Calu3 (cell line): ENCODE measurements around the gene PRSS23. TPM values are rescaled to one million over a fixed set of nuclear protein-coding genes. Genes with fewer than 3 reads are reported as not detected.

ENCODE experiments used
- BruUV-seq: library from RNA; stranded (reverse); fragments of 400-500 nt; replicated peaks from 2 replicates; lab custom pipeline; 2021; lab: Mats Ljungman, UMichigan
- CTCF ChIA-PET: fragments of 300-600 bp; sonication (Branson Sonifier 250); formaldehyde crosslinking; loops from one replicate; lab custom pipeline; 2022; ENCODE audit warnings: antibody characterized with exemption; lab: Charles Lee
- DNase-seq: peaks from one replicate; pipeline ENCODE4 v3.0.0; 2022
- H3K27ac Mint-ChIP-seq: one replicate; pipeline ENCODE4 v1.8.0; 2022; ENCODE audit warnings: mixed read lengths; ENCODE audit not compliant: unreplicated experiment
- H3K27me3 Mint-ChIP-seq: one replicate; pipeline ENCODE4 v1.8.0; 2022; ENCODE audit warnings: mixed read lengths; ENCODE audit not compliant: unreplicated experiment
- H3K36me3 Mint-ChIP-seq: one replicate; pipeline ENCODE4 v1.8.0; 2022; ENCODE audit warnings: mild to moderate bottlenecking, moderate library complexity, mixed read lengths; ENCODE audit not compliant: insufficient read depth, unreplicated experiment
- H3K4me1 Mint-ChIP-seq: one replicate; pipeline ENCODE4 v1.8.0; 2022; ENCODE audit warnings: mild to moderate bottlenecking, low read depth, mixed read lengths; ENCODE audit not compliant: unreplicated experiment
- H3K4me3 Mint-ChIP-seq: one replicate; pipeline ENCODE4 v1.8.0; 2022; ENCODE audit warnings: mild to moderate bottlenecking, low read depth, moderate library complexity, mixed read lengths; ENCODE audit not compliant: unreplicated experiment
- H3K9me3 Mint-ChIP-seq: one replicate; pipeline ENCODE4 v1.8.0; 2022; ENCODE audit warnings: low read depth, mixed read lengths; ENCODE audit not compliant: unreplicated experiment
- intact Hi-C: fragments of 100-400 bp; cut with micrococcal nuclease; formaldehyde crosslinking; loops from one replicate; pipeline ENCODE4 v1.10.0; 2022; ENCODE audit not compliant: unreplicated experiment
- total RNA-seq: library from RNA; stranded (reverse); gene quantifications from 2 replicates; pipeline ENCODE4 v1.2.3, GENCODE V29; 2022
- TF ChIP-seq, protein P1 (sequence below): fragments of 200-600 bp; IDR thresholded peaks from one replicate; pipeline ENCODE4 v1.8.0; 2022; ENCODE audit warnings: antibody characterized with exemption; ENCODE audit not compliant: unreplicated experiment

Gene PRSS23
- total RNA-seq, 1 experiment from 2014 or later = 13.9 TPM

GRCh38 chr11:86793307-86793706 lies 7.0 kb upstream of the PRSS23 start:
- intact Hi-C loops = no loop called here
- TF ChIP-seq, protein P1, sequence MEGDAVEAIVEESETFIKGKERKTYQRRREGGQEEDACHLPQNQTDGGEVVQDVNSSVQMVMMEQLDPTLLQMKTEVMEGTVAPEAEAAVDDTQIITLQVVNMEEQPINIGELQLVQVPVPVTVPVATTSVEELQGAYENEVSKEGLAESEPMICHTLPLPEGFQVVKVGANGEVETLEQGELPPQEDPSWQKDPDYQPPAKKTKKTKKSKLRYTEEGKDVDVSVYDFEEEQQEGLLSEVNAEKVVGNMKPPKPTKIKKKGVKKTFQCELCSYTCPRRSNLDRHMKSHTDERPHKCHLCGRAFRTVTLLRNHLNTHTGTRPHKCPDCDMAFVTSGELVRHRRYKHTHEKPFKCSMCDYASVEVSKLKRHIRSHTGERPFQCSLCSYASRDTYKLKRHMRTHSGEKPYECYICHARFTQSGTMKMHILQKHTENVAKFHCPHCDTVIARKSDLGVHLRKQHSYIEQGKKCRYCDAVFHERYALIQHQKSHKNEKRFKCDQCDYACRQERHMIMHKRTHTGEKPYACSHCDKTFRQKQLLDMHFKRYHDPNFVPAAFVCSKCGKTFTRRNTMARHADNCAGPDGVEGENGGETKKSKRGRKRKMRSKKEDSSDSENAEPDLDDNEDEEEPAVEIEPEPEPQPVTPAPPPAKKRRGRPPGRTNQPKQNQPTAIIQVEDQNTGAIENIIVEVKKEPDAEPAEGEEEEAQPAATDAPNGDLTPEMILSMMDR = no peak
- Mint-ChIP-seq H3K36me3 (no peaks in the 10 kb centered on the region), H3K4me1 (peaks cover 5% of the 10 kb centered on the region), H3K27ac (no peak overlapping the region), H3K27me3 (no peaks in the 10 kb centered on the region), H3K4me3 (no peak overlapping the region), H3K9me3 (no peaks in the 10 kb centered on the region)
- DNase-seq = no peak
- BruUV-seq = no TSS peak
- CTCF ChIA-PET = no interaction called here

DNA sequence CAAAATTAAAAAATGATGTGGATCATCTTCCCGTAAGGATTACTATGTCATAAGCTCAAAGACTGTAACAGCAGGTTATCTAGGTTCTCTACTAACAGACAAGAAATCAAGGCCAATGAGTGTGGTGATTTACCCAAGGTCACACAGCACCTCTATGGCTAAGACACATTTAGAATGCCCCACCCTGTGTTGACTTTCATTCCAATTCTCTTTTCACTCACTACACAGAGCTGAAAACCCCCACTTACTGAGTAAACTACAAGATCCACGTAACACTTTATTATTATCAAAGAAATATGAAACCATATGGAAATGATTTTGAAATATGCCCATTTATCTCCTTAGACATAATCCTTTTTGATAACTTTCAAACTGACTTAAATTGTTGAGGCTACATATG lies 4.8 kb upstream of the PRSS23 start:
- TF ChIP-seq, protein P1 = no peak
- no peak for DNase-seq
- no TSS peak for BruUV-seq
- Mint-ChIP-seq H3K27me3 (no peaks in the 10 kb centered on the region), H3K4me3 (no peak overlapping the region), H3K36me3 (peaks cover 10% of the 10 kb centered on the region), H3K27ac (no peak overlapping the region), H3K9me3 (no peaks in the 10 kb centered on the region), H3K4me1 (peaks cover 5% of the 10 kb centered on the region)
- CTCF ChIA-PET = no interaction called here
- intact Hi-C loops = no loop called here

- H3K36me3 Mint-ChIP-seq = peaks cover 14% of the 10 kb centered on the region
- CTCF ChIA-PET = no interaction called here
- H3K4me1 Mint-ChIP-seq = peaks cover 5% of the 10 kb centered on the region
- H3K27me3 Mint-ChIP-seq = no peaks in the 10 kb centered on the region
- no peaks in the 10 kb centered on the region for H3K9me3 Mint-ChIP-seq
- H3K27ac Mint-ChIP-seq = no peak overlapping the region
- H3K4me3 Mint-ChIP-seq = no peak overlapping the region
- TF ChIP-seq, protein P1 = no peak
- no peak for DNase-seq
- intact Hi-C loops = no loop called here
- BruUV-seq = no TSS peak
Observed at GRCh38 chr11:86795949-86796348, 4.4 kb upstream of the PRSS23 start.

GRCh38 chr11:86797133-86797532 lies 3.2 kb upstream of the PRSS23 start:
- no TSS peak for BruUV-seq
- H3K27me3 Mint-ChIP-seq = no peaks in the 10 kb centered on the region

More at GRCh38 chr11:86797133-86797532, 3.2 kb upstream of the PRSS23 start:
- Mint-ChIP-seq H3K36me3 (peaks cover 16% of the 10 kb centered on the region), H3K9me3 (no peaks in the 10 kb centered on the region), H3K4me3 (no peak overlapping the region), H3K4me1 (peaks cover 5% of the 10 kb centered on the region), H3K27ac (no peak overlapping the region)
- CTCF ChIA-PET = no interaction called here
- TF ChIP-seq, protein P1 = no peak
- DNase-seq = no peak
- intact Hi-C loops = no loop called here
